ENCODE measurements around the gene KLF7.

GRCh38 chr2:207123776-207124391 lies 41.9 kb downstream of the KLF7 start:
- TF ChIP-seq CTCF (IDR thresholded peaks at IDR 0.05; ENCODE audit: low read depth, low read length, poor library complexity, severe bottlenecking) (no peak), EZH2phosphoT487 (IDR thresholded peaks at IDR 0.05; ENCODE audit: borderline replicate concordance, low read length) (no peak)

All from DOHH2 (cell line).